GM12801 (cell line): ENCODE data around the gene SOS1.

Source experiments
- TF ChIP-seq, protein P1 (sequence below): IDR thresholded peaks from one replicate; pipeline ENCODE4 v1.5.1; 2011; ENCODE audit warnings: control low read depth; ENCODE audit not compliant: insufficient read length; ENCODE audit errors: extremely low read depth

SOS1 gene

DNA sequence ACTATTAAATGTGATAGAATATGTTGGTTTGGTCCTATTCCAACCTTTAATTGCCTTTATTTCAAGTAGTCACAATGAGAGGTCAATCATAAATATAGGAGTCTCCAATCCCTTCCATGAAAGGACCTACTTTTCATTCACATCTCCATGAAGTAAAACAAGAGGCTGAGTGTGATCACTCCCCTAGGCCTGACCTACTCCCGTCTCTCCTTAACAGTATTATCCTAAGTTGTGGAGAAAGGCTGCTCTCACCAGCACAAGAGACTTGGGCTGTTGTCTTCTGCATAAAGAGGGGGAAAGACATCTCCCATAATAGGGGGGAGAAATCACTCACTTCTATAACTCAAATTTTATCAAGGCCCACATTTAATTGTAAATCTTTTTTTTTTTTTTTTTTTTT, 105.4 kb downstream of the SOS1 start:
- TF ChIP-seq, protein P1, sequence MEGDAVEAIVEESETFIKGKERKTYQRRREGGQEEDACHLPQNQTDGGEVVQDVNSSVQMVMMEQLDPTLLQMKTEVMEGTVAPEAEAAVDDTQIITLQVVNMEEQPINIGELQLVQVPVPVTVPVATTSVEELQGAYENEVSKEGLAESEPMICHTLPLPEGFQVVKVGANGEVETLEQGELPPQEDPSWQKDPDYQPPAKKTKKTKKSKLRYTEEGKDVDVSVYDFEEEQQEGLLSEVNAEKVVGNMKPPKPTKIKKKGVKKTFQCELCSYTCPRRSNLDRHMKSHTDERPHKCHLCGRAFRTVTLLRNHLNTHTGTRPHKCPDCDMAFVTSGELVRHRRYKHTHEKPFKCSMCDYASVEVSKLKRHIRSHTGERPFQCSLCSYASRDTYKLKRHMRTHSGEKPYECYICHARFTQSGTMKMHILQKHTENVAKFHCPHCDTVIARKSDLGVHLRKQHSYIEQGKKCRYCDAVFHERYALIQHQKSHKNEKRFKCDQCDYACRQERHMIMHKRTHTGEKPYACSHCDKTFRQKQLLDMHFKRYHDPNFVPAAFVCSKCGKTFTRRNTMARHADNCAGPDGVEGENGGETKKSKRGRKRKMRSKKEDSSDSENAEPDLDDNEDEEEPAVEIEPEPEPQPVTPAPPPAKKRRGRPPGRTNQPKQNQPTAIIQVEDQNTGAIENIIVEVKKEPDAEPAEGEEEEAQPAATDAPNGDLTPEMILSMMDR = no peak

DNA sequence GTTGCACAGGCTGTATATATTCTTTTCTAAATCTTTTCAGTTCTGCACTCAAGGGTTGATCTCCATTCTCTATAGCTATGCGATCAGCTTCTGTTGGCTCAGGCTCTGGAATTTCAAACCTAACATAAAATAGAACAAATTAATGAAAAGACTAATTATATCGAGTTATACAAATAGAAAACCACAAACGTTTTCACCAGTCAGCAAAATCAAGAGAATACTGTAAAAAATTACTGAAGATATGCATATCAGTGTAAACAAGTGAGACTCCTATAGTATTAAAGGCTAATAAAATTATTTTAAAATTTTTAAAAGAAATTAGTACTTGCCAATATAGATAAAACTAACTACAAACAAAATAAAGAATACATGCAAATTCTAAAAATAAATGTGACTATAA, 107.0 kb downstream of the SOS1 start:
- TF ChIP-seq, protein P1 = no peak

DNA sequence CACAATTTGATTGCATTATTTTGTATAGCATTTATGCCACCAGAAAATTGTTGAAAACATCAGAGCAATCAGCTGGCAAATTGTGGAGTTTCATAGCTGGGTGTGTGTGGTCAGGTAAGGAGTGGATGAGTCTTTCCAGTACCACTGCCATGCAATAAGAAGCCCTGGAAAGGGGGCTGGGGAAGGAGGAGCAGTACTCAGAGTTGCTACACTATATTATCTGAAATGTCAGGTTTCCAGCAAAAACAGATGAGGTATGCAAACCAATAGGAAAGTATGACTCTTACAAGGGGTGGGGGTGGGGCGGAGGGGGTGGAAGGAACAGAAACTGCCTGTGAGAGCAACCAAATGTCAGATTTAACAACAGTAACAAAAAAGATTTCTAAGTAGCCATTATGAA, 112.2 kb downstream of the SOS1 start:
- TF ChIP-seq, protein P1 = no peak

GRCh38 chr2:39007875-39008504, 112.9 kb downstream of the SOS1 start:
- TF ChIP-seq, protein P1 = no peak

DNA sequence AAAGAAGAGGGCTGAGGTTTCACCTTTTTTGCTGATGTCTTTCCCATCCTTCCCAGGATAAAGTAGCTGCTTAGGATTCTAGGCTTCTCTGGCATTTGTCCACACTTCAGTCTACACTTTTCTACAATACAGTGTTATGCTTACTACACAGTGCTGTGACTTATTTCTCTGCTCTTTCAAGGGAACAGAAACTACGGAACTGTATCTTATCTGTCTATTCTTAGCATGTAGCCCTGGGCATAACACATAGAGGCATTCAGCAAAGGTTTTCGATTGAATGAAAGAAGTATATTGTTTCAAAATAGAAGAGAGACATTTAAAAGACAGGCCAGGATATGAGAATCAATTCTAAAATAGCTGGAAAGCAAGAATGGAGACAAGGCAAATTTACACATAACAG, 120.3 kb downstream of the SOS1 start:
- TF ChIP-seq, protein P1 = no peak

- TF ChIP-seq, protein P1 = no peak
These were observed 123.1 kb downstream of the SOS1 start for GRCh38 chr2:38997781-38998180.

DNA sequence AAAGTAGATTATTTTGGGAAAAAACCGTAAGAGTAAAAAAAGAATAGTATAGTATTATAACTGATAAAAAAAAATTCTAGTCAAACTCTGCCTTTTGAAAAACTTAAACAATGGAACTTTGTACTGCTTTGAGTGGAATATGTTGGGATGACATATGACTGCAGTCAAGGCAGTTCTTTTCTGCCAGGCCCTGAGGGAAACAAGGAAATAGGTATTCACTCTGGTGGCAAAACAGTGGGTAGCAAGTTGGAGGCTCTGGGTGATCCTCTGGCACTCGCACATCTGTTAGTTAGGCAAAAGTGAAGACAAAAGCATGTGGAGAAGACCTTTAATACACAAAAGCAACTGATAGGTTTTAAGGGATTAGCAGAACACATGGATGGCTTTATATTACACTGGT, 129.0 kb downstream of the SOS1 start:
- TF ChIP-seq, protein P1 = no peak
